HEK293T (cell line): ENCODE measurements around the gene TFIP11.

Experiments used
- ARNT ChIP-seq: fragments of 450-650 bp; IDR thresholded peaks from 2 replicates; pipeline ENCODE4 v1.6.1; 2017; ENCODE audit warnings: mild to moderate bottlenecking
- BHLHE40 ChIP-seq: fragments of 450-650 bp; IDR thresholded peaks from 2 replicates; pipeline ENCODE4 v1.6.1; 2016; ENCODE audit warnings: mild to moderate bottlenecking, moderate library complexity, borderline replicate concordance
- CTBP1 ChIP-seq: fragments of 450-650 bp; IDR thresholded peaks from 2 replicates; pipeline ENCODE4 v1.6.1; 2016; ENCODE audit warnings: borderline replicate concordance
- ELF4 ChIP-seq: fragments of 450-650 bp; IDR thresholded peaks from 2 replicates; pipeline ENCODE4 v1.6.1; 2017; ENCODE audit warnings: antibody characterized with exemption
- FOXM1 ChIP-seq: fragments of 450-650 bp; IDR thresholded peaks from 2 replicates; pipeline ENCODE4 v1.6.1; 2017; ENCODE audit warnings: mild to moderate bottlenecking, borderline replicate concordance
- HDGF ChIP-seq: fragments of 450-650 bp; IDR thresholded peaks from 2 replicates; pipeline ENCODE4 v1.6.1; 2017; ENCODE audit warnings: antibody characterized with exemption, borderline replicate concordance
- LEF1 ChIP-seq: fragments of 450-650 bp; IDR thresholded peaks from 2 replicates; pipeline ENCODE4 v1.6.1; 2017; ENCODE audit warnings: mild to moderate bottlenecking, borderline replicate concordance
- NFRKB ChIP-seq: fragments of 450-650 bp; IDR thresholded peaks from 2 replicates; pipeline ENCODE4 v1.6.1; 2016; ENCODE audit warnings: mild to moderate bottlenecking, moderate library complexity
- SP1 ChIP-seq: fragments of 450-650 bp; IDR thresholded peaks from 2 replicates; pipeline ENCODE4 v1.6.1; 2017
- SUZ12 ChIP-seq: fragments of 450-650 bp; IDR thresholded peaks from 2 replicates; pipeline ENCODE4 v1.6.1; 2016; ENCODE audit warnings: mild to moderate bottlenecking
- TARDBP ChIP-seq: fragments of 450-650 bp; IDR thresholded peaks from 2 replicates; pipeline ENCODE4 v1.6.1; 2016
- ZNF384 ChIP-seq: fragments of 450-650 bp; IDR thresholded peaks from 2 replicates; pipeline ENCODE4 v1.6.1; 2016
- TF ChIP-seq, protein P1 (sequence below): fragments of 450-650 bp; IDR thresholded peaks from 2 replicates; pipeline ENCODE4 v1.6.1; 2016

GRCh38 chr22:26448334-26448733 lies 63.9 kb downstream of the TFIP11 start:
- TF ChIP-seq HDGF (no peak), SUZ12 (no peak), ARNT (no peak), FOXM1 (no peak), ZNF384 (no peak), SP1 (no peak), BHLHE40 (no peak), NFRKB (no peak), LEF1 (no peak), ELF4 (no peak), TARDBP (no peak), CTBP1 (no peak)
- TF ChIP-seq, protein P1, sequence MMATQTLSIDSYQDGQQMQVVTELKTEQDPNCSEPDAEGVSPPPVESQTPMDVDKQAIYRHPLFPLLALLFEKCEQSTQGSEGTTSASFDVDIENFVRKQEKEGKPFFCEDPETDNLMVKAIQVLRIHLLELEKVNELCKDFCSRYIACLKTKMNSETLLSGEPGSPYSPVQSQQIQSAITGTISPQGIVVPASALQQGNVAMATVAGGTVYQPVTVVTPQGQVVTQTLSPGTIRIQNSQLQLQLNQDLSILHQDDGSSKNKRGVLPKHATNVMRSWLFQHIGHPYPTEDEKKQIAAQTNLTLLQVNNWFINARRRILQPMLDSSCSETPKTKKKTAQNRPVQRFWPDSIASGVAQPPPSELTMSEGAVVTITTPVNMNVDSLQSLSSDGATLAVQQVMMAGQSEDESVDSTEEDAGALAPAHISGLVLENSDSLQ: no peak
